HG03135 (cell line): Measurements from ENCODE around the gene ZCCHC7.
"Not testable (repeated sequence)": the region's sequence is repeated elsewhere in the genome, so short reads cannot be mapped to it uniquely, and the experiment has no call there.

ENCODE experiments used
- ATAC-seq: cut with Tn5 transposase; IDR thresholded peaks from one replicate; pipeline ENCODE4 v1.9.1; 2021; ENCODE audit warnings: mild to moderate bottlenecking, moderate library complexity; ENCODE audit not compliant: unreplicated experiment

Gene ZCCHC7

DNA sequence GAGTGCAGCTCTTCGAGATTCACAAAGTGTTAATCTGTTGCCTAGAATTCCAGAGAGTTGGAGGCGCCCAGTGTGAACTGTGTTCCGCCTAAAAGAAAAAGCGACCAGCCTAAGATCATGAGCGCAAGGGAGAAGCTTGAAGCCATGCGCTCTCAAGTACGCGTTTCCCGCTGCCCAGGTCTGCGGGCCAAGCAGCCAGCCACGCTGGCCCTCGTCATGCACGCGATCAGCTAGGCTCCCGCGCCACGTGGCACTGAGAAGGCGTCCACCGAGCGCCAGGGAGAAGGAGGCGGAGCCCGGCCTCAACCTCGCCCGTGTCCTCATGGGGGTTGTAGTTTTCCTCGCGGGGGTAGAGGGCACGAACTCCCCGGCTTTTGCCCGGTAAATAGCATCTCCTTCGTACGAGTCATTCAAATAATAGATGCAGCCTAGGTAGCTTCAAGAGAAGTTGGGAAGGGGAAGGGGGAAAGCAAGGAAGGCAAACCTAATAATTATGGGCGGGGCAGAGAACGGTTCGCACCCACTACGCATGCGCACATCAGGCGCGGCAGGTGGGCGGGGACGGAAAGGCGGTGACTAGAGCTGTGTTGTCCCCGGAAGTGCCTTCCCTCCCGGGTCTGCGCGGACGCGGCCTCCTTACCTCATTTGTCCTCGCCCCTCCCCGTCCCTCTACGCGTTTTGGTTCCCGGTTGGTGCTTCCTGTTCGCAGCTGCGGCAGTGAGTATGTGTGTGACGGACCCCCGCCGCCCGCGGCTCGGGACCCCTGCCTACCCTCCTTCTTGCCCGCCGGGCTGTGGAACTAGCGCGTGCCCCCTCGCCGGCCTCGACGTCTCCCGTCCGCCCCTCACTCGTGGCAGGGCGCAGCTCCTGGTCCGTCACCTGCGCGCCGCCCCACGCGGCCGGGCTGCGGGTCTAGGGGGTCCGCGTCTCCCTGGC lies at the start of gene ZCCHC7:
Gene ZCCHC7, plus strand, starts transcription at position 668 of the 936 bp plus-strand sequence.
- peak; percentile 96 for ATAC-seq

- ATAC-seq = not testable (repeated sequence)
Measured at GRCh38 chr9:37074790-37075189, 45.6 kb upstream of the ZCCHC7 start.

- ATAC-seq = peak; percentile 91
Measured at GRCh38 chr9:37079370-37080164, 40.8 kb upstream of the ZCCHC7 start.

DNA sequence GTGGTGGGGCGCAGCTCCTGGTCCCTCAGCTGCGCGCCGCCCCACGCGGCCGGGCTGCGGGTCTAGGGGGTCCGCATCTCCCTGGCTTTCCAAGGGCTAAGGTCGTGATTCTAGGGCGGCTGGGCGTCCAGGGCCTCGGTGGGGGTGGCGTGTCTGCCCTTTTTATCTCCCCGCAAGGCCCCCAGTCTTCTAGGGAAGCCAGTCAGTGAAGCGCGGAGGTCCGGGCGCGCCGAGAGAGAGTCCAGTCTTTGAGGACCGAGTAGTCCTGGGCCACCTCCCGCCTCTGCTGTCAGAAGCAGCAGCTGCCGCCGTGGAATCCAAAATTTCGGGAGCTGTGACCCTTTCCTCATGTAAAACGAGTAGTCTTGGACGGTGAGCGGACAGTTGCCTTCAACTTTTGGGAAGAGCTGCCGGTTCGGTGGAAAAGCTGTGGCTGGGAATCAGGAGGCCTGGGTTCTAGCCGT lies 40.2 kb upstream of the ZCCHC7 start:
- peak; percentile 11 for ATAC-seq

DNA sequence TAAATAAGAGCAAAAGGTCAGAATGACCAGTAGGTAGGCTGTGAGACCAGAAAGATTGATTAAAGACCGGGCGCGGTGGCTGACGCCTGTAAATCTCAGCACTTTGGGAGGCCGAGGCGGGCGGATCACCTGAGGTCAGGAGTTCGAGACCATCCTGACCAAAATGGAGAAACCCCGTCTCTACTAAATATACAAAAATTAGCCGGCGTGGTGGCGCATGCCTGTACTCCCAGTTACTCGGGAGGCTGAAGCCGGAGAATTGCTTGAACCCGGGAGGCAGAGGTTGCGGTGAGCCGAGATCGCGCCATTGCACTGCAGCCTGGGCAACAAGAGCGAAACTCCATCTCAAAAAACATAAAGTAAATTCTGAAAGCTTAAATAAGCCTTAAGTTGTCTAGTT lies 38.9 kb upstream of the ZCCHC7 start:
- ATAC-seq = not testable (repeated sequence)

DNA sequence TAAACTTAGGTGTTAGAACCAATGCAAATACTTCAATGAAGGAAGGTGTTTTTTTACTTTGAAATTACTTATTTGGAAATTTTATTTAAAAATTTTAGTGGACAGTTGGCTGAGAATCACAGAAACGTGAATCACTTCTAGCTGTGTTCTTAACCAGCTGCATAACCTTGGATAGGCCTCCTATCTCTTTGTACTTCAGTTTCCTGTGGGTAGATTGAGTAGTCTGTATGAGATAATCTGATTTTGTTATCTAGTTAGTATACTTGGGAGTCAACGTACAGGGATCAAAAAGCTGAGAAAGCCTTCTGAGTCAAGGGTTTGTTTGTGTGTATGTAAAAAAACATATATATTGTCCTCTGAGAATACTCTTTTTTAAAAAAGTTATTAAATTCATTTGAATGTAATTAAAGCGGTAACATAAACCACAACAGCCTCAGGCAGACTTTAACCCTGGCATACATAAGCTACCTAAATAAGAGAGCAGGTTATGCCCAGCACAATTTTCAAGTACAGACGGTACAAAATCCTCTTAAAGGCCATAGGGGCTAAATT lies 38.1 kb upstream of the ZCCHC7 start:
- ATAC-seq = no peak

DNA sequence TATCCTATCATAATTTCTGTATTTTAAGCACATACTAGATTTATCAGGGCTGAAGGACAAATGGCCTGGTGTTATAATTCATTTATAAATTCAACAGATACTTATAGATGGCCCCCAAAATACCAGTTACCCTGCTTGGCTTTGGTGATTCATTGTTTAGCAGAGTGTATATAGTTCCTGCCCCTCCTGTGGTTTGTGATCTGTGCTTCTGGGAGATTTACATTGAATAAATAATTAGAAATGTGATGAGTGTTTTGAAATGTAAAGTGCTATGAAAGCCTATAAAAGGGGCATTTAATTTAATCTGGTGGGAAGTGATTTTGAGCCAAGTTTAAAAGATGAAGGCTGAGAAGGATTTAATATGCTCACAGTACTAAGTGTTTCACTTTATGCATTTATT lies 36.7 kb upstream of the ZCCHC7 start:
- ATAC-seq = no peak

DNA sequence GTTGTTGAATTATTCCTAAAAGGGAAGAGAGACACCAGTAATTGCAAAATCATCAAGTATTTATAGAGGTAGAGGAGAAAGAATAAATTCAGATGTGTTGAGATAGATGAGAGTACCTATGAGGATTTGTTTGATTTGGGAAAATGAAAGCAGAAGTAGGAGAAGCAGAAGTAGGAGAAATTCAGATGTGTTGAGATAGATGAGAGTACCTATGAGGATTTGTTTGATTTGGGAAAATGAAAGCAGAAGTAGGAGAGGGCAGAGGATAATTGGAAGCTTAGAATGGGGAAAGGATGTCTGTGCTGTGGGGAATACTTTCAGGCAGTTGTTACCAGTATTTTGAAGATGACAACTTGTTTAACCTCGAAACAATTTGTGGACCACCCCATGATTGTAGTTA lies 35.1 kb upstream of the ZCCHC7 start:
- ATAC-seq = no peak

GRCh38 chr9:37092714-37093295 lies 27.6 kb upstream of the ZCCHC7 start:
- ATAC-seq = not testable (repeated sequence)

DNA sequence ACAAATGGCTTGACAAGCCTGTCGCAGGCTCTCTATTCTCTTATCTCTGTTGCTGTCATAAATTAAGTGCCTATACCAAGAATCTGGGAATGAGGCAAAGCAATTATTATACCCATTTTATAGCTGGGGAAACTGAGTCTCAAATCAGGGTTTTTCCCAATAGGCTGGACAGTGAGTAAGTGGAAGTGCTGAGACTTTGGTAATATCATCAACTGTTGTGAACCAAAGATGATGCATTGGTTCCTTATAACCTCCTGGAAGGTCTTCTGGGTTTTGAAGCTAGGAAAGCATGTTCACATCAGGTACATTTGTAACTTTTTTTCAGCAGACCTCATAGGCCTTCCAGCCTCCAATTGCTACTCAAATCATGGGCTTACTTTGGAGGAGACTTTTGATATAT lies 25.6 kb upstream of the ZCCHC7 start:
- no peak for ATAC-seq

- ATAC-seq = no peak
Measured at GRCh38 chr9:37096628-37097027, 23.7 kb upstream of the ZCCHC7 start.

GRCh38 chr9:37097294-37097693 lies 23.1 kb upstream of the ZCCHC7 start:
- ATAC-seq = no peak

GRCh38 chr9:37100327-37100726 lies 20.0 kb upstream of the ZCCHC7 start:
- no peak for ATAC-seq

- ATAC-seq = no peak
Measured at GRCh38 chr9:37100741-37101140, 19.6 kb upstream of the ZCCHC7 start.

GRCh38 chr9:37102486-37102885 lies 17.9 kb upstream of the ZCCHC7 start:
- no peak for ATAC-seq

- no peak for ATAC-seq
Measured at GRCh38 chr9:37104183-37104889, 16.0 kb upstream of the ZCCHC7 start.

DNA sequence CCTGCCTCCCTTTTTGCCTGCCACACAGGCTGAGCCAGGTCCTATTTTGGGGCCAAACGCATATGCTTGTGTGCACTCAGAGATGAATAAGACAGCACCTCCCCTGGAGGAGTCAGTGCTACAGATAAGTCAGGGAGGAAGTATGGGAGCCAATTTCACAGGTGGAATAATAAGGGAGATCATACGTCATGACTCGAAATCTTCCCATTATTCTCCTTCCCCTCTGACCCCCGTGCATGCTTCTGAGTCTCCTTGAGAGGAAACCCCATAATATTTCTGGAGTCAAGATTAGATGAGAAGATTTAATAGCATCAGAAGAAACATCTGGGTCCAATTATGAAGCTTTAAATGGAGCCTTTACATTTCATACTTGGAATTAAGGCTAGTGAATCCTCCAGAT lies 15.1 kb upstream of the ZCCHC7 start:
- ATAC-seq = no peak

DNA sequence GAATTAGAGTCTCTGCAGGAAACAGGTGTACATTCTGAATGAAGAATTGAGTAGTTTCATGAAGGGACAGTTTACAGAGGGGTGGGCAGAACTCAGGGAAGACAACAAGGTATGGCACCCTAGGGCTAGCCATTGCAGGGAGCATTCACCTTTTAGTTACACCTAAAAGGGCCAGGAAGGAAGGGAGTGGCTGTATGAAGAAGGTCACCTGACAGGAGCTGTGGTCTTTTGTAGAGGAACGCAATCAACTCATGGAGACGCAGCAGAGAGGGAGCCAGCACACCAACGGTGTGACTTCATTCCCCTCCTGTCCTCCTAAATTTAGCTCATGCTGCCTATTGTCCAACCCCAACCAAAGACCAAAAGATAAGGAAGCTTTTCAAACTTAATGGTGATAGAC lies 12.7 kb upstream of the ZCCHC7 start:
- no peak for ATAC-seq

GRCh38 chr9:37114442-37114841 lies 5.9 kb upstream of the ZCCHC7 start:
- ATAC-seq = not testable (repeated sequence)

GRCh38 chr9:37117956-37118355 lies 2.4 kb upstream of the ZCCHC7 start:
- ATAC-seq = no peak
